K562 (cell line): ENCODE measurements around the gene E2F1. TPM values are rescaled to one million over a fixed set of nuclear protein-coding genes. Genes with fewer than 3 reads are reported as not detected.

ENCODE experiments used
- AFF4 ChIP-seq: sonication (generic); formaldehyde crosslinking; IDR thresholded peaks from 2 replicates; pipeline ENCODE4 v1.8.0; 2023; ENCODE audit warnings: mild to moderate bottlenecking, missing genetic modification reagents
- CBFA2T3 ChIP-seq: fragments of 450-650 bp; IDR thresholded peaks from 2 replicates; pipeline ENCODE4 v1.6.1; 2017
- CHCHD3 ChIP-seq: fragments of 250-450 bp; sonication (Bioruptor Pico); IDR thresholded peaks from 2 replicates; pipeline ENCODE4 v2.1.2; 2022; ENCODE audit warnings: mild to moderate bottlenecking
- ETV1 ChIP-seq: fragments of 450-650 bp; conservative IDR thresholded peaks from 2 replicates; pipeline ENCODE4 v1.6.1; 2016; ENCODE audit warnings: missing genetic modification characterization, control low read depth, low read depth, missing compliant biosample characterization
- MAZ ChIP-seq, 2 experiments: fragments of 450-650 bp in 1 of 2; sonication (generic) in 1 of 2; formaldehyde crosslinking; IDR thresholded peaks in 1 of 2; conservative IDR thresholded peaks in 1 of 2; 2 replicates each; pipeline versions ENCODE4 v1.4.0 to v1.5.0; 2020; ENCODE audit warnings: mild to moderate bottlenecking in 1 of 2, missing genetic modification reagents in 1 of 2
- MTA1 ChIP-seq: fragments of 450-650 bp; IDR thresholded peaks from 2 replicates; pipeline ENCODE4 v1.6.1; 2017; ENCODE audit warnings: borderline replicate concordance
- MYNN ChIP-seq, 2 experiments: sonication (generic); formaldehyde crosslinking in 1 of 2; IDR thresholded peaks; 2 replicates each; pipeline versions ENCODE4 v1.5.0 to v1.6.1; 2016 to 2020; ENCODE audit warnings: antibody characterized with exemption in 1 of 2, missing genetic modification reagents in 1 of 2
- SAFB2 ChIP-seq: fragments of 200-400 bp; formaldehyde crosslinking; IDR thresholded peaks from 2 replicates; pipeline ENCODE4 v1.6.1; 2018; ENCODE audit warnings: borderline replicate concordance, low read length, low read depth, moderate library complexity; ENCODE audit not compliant: severe bottlenecking
- TAF1 ChIP-seq: IDR thresholded peaks from 2 replicates; pipeline ENCODE4 v1.6.1; 2011; ENCODE audit warnings: mild to moderate bottlenecking, low read length, moderate library complexity; ENCODE audit not compliant: insufficient read depth, control insufficient read depth, severe bottlenecking; ENCODE audit errors: extremely low read depth
- ZFP1 ChIP-seq: fragments of 450-650 bp; formaldehyde crosslinking; IDR thresholded peaks from 2 replicates; pipeline ENCODE4 v1.4.0; 2020; ENCODE audit warnings: mild to moderate bottlenecking, mixed read lengths
- ZMIZ1 ChIP-seq, 2 experiments: fragments of 150-350 bp in 1 of 2; IDR thresholded peaks; 2 replicates each; pipeline ENCODE4 v1.6.1; 2012 to 2016; ENCODE audit warnings: low read depth in 2 of 2, low read length in 2 of 2, mild to moderate bottlenecking in 1 of 2, moderate library complexity in 1 of 2
- ZNF408 ChIP-seq: fragments of 250-450 bp; sonication (Bioruptor Pico); IDR thresholded peaks from 2 replicates; pipeline ENCODE4 v1.4.0; 2020; ENCODE audit warnings: low read depth, mild to moderate bottlenecking, moderate library complexity
- ZNF76 ChIP-seq: fragments of 250-450 bp; sonication (Bioruptor Pico); IDR thresholded peaks from 2 replicates; pipeline ENCODE4 v1.4.0; 2020; ENCODE audit warnings: mild to moderate bottlenecking, moderate library complexity, borderline replicate concordance
- polyA plus RNA-seq, 8 experiments: library from polyadenylated mRNA; depleted of rRNA in 4 of 8; stranded (reverse) in 5 of 8; unstranded in 3 of 8; fragments of >200 nt; fragmentation: Nextera tagmentation in 2 of 8; fragmentation: Illumina TruSeq in 1 of 8; extraction: Ambion mirVana in 2 of 8; extraction: Trizol in 1 of 8; gene quantifications; 2 replicates each; pipeline versions ENCODE4 v1.2.1 to v1.2.3, GENCODE V29; 2011 to 2014; ENCODE audit warnings: inconsistent platforms in 1 of 8, missing spikeins in 1 of 8
- total RNA-seq, 7 experiments: library from RNA; depleted of rRNA in 6 of 7; stranded (reverse); fragments of >200 nt in 6 of 7; fragmentation: Illumina TruSeq in 2 of 7; extraction: Trizol in 2 of 7; gene quantifications; 2 replicates each; pipeline versions ENCODE4 v1.2.1 to v1.2.3, GENCODE V29; 2011 to 2021; ENCODE audit warnings: low replicate concordance in 1 of 7
- TF ChIP-seq, protein P1 (sequence below): sonication (generic); formaldehyde crosslinking; IDR thresholded peaks from 2 replicates; pipeline ENCODE4 v1.5.0; 2020; ENCODE audit warnings: missing genetic modification reagents
- TF ChIP-seq, protein P2 (sequence below), 2 experiments: IDR thresholded peaks; 2 replicates each; pipeline ENCODE4 v1.6.1; 2012; ENCODE audit warnings: improper control_type of control experiment in 2 of 2, low read depth in 2 of 2, low read length in 2 of 2, borderline replicate concordance in 1 of 2

E2F1 gene
- total and polyA plus RNA-seq, 9 of the 15 experiments (the other 6 are each of a cell fraction or from before 2014, with no cell fraction given), result 0.14 to 30.6 (median 13.1) TPM

- TF ChIP-seq TAF1 (peak; percentile 54), ZNF76 (CRISPR knock-in tag) (no peak), CBFA2T3 (no peak), ZNF408 (CRISPR knock-in tag) (no peak), ETV1 (tag) (no peak), ZMIZ1 (IDR thresholded peaks at IDR 0.05; ENCODE audit: low read depth in 2 of 2, low read length in 2 of 2) (no peak), MYNN (IDR thresholded peaks at IDR 0.05) (no peak), MYNN (CRISPR knock-in tag; IDR thresholded peaks at IDR 0.05) (no peak), ZFP1 (CRISPR knock-in tag) (no peak), AFF4 (CRISPR knock-in tag) (peak; percentile 55; the same call in 1 of the 2 replicates), MAZ (CRISPR knock-in tag; conservative IDR thresholded peaks at IDR 0.05 in 1 of 2, IDR thresholded peaks at IDR 0.05 in 1 of 2) (peak; percentile 36 to 82), CHCHD3 (no peak), SAFB2 (no peak), MTA1 (no peak)
- TF ChIP-seq, protein P1, sequence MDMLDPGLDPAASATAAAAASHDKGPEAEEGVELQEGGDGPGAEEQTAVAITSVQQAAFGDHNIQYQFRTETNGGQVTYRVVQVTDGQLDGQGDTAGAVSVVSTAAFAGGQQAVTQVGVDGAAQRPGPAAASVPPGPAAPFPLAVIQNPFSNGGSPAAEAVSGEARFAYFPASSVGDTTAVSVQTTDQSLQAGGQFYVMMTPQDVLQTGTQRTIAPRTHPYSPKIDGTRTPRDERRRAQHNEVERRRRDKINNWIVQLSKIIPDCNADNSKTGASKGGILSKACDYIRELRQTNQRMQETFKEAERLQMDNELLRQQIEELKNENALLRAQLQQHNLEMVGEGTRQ (CRISPR knock-in tag), result peak; percentile 78
- TF ChIP-seq, protein P2, sequence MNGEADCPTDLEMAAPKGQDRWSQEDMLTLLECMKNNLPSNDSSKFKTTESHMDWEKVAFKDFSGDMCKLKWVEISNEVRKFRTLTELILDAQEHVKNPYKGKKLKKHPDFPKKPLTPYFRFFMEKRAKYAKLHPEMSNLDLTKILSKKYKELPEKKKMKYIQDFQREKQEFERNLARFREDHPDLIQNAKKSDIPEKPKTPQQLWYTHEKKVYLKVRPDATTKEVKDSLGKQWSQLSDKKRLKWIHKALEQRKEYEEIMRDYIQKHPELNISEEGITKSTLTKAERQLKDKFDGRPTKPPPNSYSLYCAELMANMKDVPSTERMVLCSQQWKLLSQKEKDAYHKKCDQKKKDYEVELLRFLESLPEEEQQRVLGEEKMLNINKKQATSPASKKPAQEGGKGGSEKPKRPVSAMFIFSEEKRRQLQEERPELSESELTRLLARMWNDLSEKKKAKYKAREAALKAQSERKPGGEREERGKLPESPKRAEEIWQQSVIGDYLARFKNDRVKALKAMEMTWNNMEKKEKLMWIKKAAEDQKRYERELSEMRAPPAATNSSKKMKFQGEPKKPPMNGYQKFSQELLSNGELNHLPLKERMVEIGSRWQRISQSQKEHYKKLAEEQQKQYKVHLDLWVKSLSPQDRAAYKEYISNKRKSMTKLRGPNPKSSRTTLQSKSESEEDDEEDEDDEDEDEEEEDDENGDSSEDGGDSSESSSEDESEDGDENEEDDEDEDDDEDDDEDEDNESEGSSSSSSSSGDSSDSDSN (IDR thresholded peaks at IDR 0.05; ENCODE audit: borderline replicate concordance in 1 of 2, low read depth in 2 of 2, low read length in 2 of 2), result no peak
Measured at GRCh38 chr20:33686100-33686983, at the start of gene E2F1 (continued).
